ENCODE data around the gene HIVEP1. TPM values are rescaled to one million over a fixed set of nuclear protein-coding genes. Genes with fewer than 3 reads are reported as not detected.

Gene HIVEP1
- total and polyA plus RNA-seq, 2 of the 13 experiments (the other 11 are each of a cell fraction or from before 2014, with no cell fraction given), result 7.4 to 9.9 TPM

DNA sequence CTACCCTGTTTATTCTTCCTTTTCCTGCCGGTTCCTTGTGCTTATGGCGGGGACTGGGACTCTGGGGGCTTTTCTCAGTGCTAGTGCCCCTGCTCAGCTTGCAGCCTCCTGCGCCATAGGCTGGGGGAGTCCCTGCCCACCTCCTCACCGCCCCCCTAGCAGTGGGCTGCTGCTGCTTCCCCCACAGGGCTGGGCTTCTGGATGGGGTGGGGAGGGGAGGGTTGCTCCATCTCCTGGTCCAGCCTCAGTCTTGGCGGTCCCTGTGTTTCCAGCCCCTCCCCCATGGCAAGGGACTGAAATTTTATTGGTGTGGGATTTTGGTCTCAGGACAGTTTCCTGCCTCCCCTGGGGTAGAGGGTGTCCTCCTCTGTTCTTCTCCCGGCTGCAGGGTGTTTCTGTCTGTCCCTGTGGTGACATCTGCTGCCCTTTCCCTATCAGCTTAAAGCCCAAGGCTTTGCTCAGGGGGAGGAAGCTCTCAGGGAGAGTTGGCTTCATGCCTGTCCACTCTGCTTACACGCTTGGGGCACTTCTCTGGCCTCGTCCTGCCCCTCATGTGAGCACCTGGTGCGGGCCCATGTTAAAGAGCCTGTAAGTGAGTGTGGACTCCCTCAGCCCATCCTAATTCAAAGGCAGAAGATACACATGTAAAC, 100.6 kb downstream of the HIVEP1 start (continued):
- TF ChIP-seq SIN3B (IDR thresholded peaks at IDR 0.05; ENCODE audit: low read length), result no peak
- no peak for TF ChIP-seq HNRNPH1 (optimal IDR thresholded peaks at IDR 0.05; ENCODE audit: low read depth, low read length)
- TF ChIP-seq, protein P1, sequence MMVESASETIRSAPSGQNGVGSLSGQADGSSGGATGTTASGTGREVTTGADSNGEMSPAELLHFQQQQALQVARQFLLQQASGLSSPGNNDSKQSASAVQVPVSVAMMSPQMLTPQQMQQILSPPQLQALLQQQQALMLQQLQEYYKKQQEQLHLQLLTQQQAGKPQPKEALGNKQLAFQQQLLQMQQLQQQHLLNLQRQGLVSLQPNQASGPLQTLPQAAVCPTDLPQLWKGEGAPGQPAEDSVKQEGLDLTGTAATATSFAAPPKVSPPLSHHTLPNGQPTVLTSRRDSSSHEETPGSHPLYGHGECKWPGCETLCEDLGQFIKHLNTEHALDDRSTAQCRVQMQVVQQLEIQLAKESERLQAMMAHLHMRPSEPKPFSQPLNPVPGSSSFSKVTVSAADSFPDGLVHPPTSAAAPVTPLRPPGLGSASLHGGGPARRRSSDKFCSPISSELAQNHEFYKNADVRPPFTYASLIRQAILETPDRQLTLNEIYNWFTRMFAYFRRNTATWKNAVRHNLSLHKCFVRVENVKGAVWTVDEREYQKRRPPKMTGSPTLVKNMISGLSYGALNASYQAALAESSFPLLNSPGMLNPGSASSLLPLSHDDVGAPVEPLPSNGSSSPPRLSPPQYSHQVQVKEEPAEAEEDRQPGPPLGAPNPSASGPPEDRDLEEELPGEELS (CRISPR knock-in tag; IDR thresholded peaks at IDR 0.05), result no peak
- TF ChIP-seq PAF1 (CRISPR knock-in tag; IDR thresholded peaks at IDR 0.05), result no peak
- TF ChIP-seq, protein P2, sequence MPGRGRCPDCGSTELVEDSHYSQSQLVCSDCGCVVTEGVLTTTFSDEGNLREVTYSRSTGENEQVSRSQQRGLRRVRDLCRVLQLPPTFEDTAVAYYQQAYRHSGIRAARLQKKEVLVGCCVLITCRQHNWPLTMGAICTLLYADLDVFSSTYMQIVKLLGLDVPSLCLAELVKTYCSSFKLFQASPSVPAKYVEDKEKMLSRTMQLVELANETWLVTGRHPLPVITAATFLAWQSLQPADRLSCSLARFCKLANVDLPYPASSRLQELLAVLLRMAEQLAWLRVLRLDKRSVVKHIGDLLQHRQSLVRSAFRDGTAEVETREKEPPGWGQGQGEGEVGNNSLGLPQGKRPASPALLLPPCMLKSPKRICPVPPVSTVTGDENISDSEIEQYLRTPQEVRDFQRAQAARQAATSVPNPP (CRISPR knock-in tag; IDR thresholded peaks at IDR 0.05), result no peak

DNA sequence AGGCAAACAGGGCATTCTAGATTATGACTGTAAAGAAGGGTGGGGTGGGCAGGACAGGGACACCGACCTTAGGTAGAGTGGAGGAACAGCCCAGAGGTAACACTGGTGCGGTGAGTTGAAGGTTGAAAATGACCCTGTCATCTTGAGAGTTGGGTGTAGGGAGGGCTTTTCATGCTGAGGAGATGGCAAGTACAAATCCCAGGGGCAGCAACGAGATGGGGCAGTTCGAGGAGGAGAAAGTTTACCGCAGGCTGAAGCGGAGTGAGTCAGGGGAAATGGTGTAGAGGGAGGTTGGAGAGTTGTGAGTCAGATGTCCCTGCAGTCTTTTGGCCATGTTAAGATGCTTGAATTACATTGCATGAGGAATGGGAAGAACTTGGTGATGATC, 101.1 kb downstream of the HIVEP1 start:
- DNase-seq (ENCODE audit: low spot score) (no peak), ATAC-seq (no peak), FAIRE-seq (no peak)
- ChIA-PET POLR2A (no interaction called here), CTCF (ENCODE audit: low intra/inter-chr PET ratio, low total read pairs) (no interaction called here)
- H3K4me3 ChIP-seq (replicated peaks in 1 of 3; ENCODE audit: insufficient read depth in 1 of 3, low read depth in 2 of 3, low read length in 3 of 3), result no peak overlapping the region
- no peak overlapping the region for H3K9ac ChIP-seq (ENCODE audit: insufficient read depth, low read depth, low read length)
- H3K36me3 ChIP-seq (replicated peaks in 1 of 2; ENCODE audit: control insufficient read depth in 1 of 2, insufficient read depth in 2 of 2, low read length in 2 of 2), result peaks cover 0 to 2% of the 10 kb centered on the region in 2 experiments; a peak in 3 of 5 replicates
- H3K27ac ChIP-seq (ENCODE audit: extremely low read length, insufficient read depth, low read length), result no peak overlapping the region
- no peak overlapping the region for H3K4me2 ChIP-seq (ENCODE audit: low read depth, low read length)
- 0 out of 2 replicates have a peak, but pooled peaks cover 2% of the 10 kb centered on the region for H4K20me1 ChIP-seq (ENCODE audit: insufficient read depth, low read length)
- no peaks in the 10 kb centered on the region for H3K27me3 ChIP-seq (ENCODE audit: control insufficient read depth in 1 of 2, insufficient read depth in 2 of 2, low read length in 2 of 2)
- H3K9me3 ChIP-seq (ENCODE audit: low read length), result no peaks in the 10 kb centered on the region
- H3K4me1 ChIP-seq (ENCODE audit: insufficient read depth, low read length), result no peaks in the 10 kb centered on the region
- in situ Hi-C loops (cut with HindIII; ENCODE audit: extremely low pct_ligation_motif_present, low pct_unique_long_range_greater_than_20kb) (no loop called here), intact Hi-C loops (cut with micrococcal nuclease; ENCODE audit: unreplicated experiment) (no loop called here)
- WGBS (ENCODE audit: low lambda C conversion rate), result 97% methylated on average over 6 of the region's 6 CpGs
- H2AFZ ChIP-seq (ENCODE audit: low read length), result no peak overlapping the region
- BruUV-seq (replicated peaks), result no TSS peak
- H3K79me2 ChIP-seq (ENCODE audit: insufficient read depth, low read length), result no peaks in the 10 kb centered on the region
- TF ChIP-seq STAT5B (CRISPR knock-in tag; IDR thresholded peaks at IDR 0.05), result no peak
- no peak for TF ChIP-seq SOX13 (IDR thresholded peaks at IDR 0.05)
- no peak for TF ChIP-seq SOX13 (CRISPR knock-in tag; conservative IDR thresholded peaks at IDR 0.05 in 1 of 2, IDR thresholded peaks at IDR 0.05 in 1 of 2)
- no peak for TF ChIP-seq MIER2 (CRISPR knock-in tag; IDR thresholded peaks at IDR 0.05)
- no peak for TF ChIP-seq SIX1 (CRISPR knock-in tag; IDR thresholded peaks at IDR 0.05; ENCODE audit: borderline replicate concordance)
- no peak for TF ChIP-seq AKAP8 (CRISPR knock-in tag; IDR thresholded peaks at IDR 0.05)
- TF ChIP-seq RNF2 (conservative IDR thresholded peaks at IDR 0.05; ENCODE audit: low read depth), result no peak
- TF ChIP-seq CBX2 (IDR thresholded peaks at IDR 0.05; ENCODE audit: low read depth, low read length), result no peak
- no peak for TF ChIP-seq CBX2 (CRISPR knock-in tag; IDR thresholded peaks at IDR 0.05; ENCODE audit: low read depth)
- TF ChIP-seq ZNF180 (CRISPR knock-in tag; IDR thresholded peaks at IDR 0.05; ENCODE audit: borderline replicate concordance, low read depth), result no peak
- TF ChIP-seq, protein P3, sequence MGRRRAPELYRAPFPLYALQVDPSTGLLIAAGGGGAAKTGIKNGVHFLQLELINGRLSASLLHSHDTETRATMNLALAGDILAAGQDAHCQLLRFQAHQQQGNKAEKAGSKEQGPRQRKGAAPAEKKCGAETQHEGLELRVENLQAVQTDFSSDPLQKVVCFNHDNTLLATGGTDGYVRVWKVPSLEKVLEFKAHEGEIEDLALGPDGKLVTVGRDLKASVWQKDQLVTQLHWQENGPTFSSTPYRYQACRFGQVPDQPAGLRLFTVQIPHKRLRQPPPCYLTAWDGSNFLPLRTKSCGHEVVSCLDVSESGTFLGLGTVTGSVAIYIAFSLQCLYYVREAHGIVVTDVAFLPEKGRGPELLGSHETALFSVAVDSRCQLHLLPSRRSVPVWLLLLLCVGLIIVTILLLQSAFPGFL (CRISPR knock-in tag; IDR thresholded peaks at IDR 0.05), result no peak
- TF ChIP-seq NBN (conservative IDR thresholded peaks at IDR 0.05), result no peak

All from HepG2 (cell line).